ENCODE results near the gene OOSP3.
"Not testable (repeated sequence)": the region's sequence is repeated elsewhere in the genome, so short reads cannot be mapped to it uniquely, and the experiment has no call there.

Gene OOSP3

GRCh38 chr11:59878575-59878974 lies at the start of gene OOSP3:
OOSP3 (plus strand) TSS chr11:59878782; CDS start chr11:59878809, 27 bp downstream.
- DNase-seq, result no peak

GRCh38 chr11:59829358-59829757 lies 49.2 kb upstream of the OOSP3 start:
- DNase-seq, result no peak

GRCh38 chr11:59833602-59834001 lies 45.0 kb upstream of the OOSP3 start:
- DNase-seq, result no peak

DNA sequence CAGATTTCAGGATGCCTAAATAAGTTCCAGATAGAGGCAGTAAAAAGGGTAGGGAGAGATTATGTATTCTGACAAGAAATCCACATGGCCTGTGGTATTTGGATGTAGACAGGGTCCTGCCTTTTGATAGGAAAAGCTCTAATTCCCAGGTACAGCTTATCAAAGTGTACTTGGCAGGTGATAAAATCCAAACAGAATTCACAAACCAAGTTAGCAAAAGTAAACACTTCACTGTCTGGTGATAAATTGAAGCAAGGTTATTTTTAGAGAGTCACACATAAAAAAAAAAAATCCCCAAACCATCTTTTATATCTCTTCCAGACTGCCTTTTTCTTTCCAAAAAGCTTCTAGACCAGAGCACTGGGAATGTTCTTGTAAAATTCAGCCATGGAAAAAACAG lies 39.0 kb upstream of the OOSP3 start:
- no peak for DNase-seq

DNA sequence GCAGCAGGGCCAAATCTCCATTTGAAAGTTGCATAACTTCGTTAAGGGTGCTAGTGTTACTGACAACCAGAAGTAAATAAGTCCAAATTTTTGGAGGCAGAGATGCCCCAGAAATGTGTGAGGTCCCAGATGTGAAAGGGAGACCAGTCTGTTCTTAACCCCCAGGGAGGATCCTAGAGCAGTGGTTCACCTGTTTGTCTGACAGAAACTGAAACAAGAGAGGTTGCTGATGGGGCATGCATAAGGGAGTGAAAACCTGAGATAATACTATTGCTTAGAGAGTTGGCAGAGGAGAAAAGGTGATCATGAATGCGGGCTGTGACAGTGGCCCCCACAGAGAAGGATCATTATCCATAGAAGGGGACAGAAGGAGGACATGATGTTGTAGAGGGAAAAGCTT lies 37.1 kb upstream of the OOSP3 start:
- no peak for DNase-seq

DNA sequence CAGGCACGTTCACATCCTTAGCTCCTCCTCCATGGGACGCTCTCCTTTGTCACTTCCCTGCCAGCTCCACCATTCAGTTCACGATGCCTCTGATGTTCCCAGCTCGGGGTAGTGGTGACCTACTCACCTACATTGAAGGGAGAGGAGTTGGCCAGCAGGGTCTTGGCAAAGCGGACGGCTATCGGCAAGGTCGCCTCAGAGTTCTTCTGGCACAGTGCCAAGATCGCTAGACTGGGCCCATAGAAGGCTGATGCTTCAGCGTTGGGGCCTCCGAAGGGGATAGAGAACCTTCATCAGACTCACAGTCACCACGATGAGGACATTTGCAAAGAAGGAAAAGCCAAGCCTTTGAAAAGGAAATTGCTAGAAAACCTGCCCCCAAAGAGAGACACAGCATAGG lies 36.3 kb upstream of the OOSP3 start:
- DNase-seq, result no peak

GRCh38 chr11:59845399-59845798 lies 33.2 kb upstream of the OOSP3 start, which contains the start of gene CBLIF:
CBLIF (minus strand) TSS chr11:59845499; CDS start chr11:59845453, 46 bp downstream.
- no peak for DNase-seq

GRCh38 chr11:59846556-59846955 lies 32.0 kb upstream of the OOSP3 start:
- no peak for DNase-seq

DNA sequence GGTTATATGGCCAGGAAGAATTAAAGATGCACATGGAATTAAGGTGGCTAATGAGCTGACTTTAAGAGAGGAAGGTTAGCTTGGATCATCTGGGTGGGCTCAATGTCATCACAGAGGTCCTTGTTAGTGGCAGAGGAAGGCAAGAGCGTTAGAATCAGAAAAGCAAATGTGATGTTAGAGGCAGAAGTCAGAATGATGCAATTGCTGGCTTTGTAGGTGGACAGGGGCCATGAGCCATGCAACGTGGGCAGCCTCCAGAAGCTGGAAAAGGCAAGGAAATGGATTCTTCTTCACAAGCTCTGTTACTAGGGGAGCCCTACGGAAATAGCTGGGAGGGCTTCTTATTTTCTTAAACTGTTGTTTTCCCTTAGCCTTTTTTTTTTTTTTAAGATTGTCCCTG lies 31.0 kb upstream of the OOSP3 start:
- no peak for DNase-seq

- not testable (repeated sequence) for DNase-seq
Observed at GRCh38 chr11:59848439-59848838, 30.1 kb upstream of the OOSP3 start.

DNA sequence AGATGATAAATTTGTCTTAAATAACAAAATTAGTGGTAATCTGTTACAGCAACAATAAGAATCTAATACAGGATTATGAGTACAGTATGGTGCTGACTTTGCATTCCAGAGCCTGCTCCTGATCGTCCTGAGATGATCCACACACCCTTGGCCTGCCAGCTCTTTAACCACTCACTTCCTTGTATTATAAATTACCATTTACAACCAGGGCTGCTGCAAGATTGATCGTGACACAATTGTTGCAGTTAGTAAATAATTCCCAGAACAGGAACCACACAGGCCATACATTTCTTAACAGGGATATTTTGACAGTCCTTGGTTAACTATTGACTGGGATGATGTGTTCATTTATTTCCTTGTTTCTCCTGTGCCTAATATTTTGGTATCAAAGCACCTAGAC lies 29.5 kb upstream of the OOSP3 start:
- DNase-seq, result no peak

- not testable (repeated sequence) for DNase-seq
Observed at GRCh38 chr11:59849551-59849950, 29.0 kb upstream of the OOSP3 start.

DNA sequence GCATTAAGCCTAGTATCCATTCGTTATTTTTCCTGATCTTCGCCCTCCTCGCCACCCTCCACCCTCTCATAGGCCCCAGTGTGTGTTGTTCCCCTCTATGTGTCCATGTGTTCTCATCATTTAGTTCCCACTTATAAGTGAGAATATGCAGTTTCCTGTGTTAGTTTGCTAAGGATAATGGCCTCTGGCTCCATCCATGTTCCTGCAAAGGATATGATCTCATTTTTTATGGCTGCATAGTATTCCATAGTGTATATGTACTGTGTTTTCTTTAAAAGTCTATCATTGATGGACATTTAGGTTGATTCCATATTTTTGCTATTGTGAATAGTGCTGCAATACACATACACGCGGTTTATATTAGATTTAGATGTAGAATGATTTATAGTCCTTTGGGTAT lies 27.2 kb upstream of the OOSP3 start:
- not testable (repeated sequence) for DNase-seq

DNA sequence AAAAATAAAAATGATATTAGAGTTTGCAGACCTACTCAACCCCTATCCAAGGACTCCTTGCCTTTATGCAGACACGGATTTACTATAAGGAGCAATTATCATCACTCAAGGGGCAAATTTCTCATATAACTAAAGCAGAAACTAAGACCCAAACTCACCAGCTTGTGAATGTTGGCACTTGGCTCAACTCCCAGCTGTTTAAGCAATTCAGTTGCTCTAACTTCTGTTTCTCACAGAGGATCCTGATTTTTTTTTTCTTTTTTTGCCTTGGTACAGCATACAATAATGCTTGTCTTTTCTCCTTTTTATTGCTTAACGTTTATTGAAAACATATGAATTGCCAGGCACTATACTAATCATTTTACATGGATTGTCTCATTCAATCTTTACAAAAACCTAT lies 23.7 kb upstream of the OOSP3 start:
- peak; percentile 3 for DNase-seq

DNA sequence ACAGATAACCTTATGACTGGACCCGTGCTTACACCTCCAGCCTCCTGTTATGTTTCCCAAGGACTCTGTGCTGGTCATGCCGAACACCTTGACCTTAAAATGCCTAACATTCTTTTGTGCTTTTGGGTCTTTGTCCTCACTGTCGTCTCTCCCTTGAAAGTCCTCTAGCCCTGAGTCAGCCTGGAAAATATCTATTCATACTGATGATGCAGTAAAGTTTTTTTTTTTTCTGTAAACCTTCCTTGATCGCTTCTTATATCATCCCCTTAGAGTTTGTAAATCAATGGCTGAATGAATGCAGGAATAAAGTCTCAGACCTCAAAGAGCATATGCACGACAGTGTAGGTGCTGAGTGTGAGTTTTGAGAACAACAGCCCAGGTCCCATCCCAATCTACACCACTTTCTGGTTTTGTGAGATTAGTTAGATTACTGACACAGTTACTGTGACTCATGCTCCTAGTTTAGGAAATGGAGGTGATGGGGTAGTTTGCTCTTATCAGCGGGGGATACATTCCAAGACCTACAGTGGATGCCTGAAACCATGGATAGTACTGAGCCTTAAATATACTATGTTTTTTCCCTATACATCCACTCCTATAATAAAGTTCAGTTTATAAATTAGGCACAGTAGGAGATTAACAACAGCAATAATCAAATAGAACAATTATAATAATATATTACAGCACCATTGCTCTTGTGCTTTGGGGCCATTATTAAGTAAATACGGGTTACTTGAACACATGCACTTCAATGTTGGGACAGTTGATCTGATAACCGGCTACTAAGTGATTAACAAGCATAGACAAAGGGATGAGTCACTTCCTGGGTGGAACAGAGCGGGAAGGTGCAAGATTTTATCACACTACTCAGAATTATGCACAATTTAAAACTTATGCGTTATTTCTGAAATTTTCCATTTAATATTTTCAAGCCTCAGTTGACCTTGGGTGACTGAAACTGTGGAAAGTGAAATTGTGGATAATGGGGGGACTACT lies 20.8 kb upstream of the OOSP3 start:
- no peak for DNase-seq

- no peak for DNase-seq
Observed at GRCh38 chr11:59859673-59860072, 18.9 kb upstream of the OOSP3 start.

- no peak for DNase-seq
Observed at GRCh38 chr11:59862252-59862651, 16.3 kb upstream of the OOSP3 start.

- no peak for DNase-seq
Observed at GRCh38 chr11:59865031-59865430, 13.6 kb upstream of the OOSP3 start.

- no peak for DNase-seq
Observed at GRCh38 chr11:59866397-59866796, 12.2 kb upstream of the OOSP3 start, which contains the start of gene TCN1. TCN1 (minus strand) TSS chr11:59866487; CDS start chr11:59866470, 17 bp downstream.

- no peak for DNase-seq
Observed at GRCh38 chr11:59866836-59867235, 11.7 kb upstream of the OOSP3 start.

- DNase-seq, result no peak
Observed at GRCh38 chr11:59867946-59868345, 10.6 kb upstream of the OOSP3 start.

DNA sequence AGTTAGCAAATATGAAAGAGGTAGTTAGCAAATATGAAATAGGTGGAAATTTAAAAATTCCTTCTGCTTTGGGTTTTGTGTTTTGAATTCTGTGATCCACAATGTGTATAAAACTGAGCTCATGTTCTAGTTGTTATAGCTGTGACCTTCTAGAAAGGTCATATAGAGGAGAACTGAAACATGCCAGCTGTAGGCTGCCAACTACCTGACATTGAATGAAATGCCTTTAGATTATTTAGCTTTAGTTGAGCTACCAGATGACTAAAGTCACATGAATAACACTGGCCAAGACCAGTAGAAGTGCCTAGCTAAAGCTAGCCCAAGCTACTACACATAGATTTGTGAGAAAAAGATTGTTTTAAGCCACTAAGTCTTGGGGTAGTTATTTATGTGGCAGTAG lies 6.5 kb upstream of the OOSP3 start:
- no peak for DNase-seq

DNA sequence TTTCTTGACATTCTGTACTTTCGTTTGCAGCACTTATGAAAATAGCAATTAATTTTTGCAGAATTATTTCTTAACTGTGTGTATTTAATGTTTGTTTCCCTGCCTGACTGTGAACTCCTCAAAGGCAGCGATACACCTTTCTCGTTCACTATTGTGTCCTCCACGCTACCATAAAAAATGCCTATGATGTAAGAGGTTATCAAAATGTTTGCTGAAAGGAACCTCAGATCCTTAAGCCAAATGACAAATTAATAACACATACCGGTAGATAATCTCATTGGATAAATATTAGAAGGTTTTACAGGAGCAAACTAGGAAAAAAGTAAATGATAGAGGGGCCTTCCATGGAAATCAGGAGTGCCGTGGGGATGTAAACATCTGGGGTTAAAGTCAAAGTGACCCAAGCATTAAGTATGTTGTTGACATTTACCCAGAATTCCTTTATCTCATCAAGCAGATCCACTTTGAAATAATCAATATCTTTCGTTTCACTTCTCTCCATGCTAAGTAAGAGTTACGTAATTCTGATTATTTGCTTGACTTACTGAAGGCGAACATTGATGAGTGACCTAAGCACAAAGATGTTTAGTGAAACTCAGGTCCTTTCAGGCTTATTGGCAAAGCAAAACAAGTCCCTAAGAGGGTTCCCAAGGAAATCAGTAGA lies 2.6 kb upstream of the OOSP3 start:
- DNase-seq, result no peak

GRCh38 chr11:59877325-59877724 lies 1.3 kb upstream of the OOSP3 start:
- no peak for DNase-seq
